DND-41 (cell line): Measurements from ENCODE around the gene KLHL17.

Experiments
- ATAC-seq: fragments of 200-7000 bp; cut with Tn5 transposase; 3 replicates; pipeline ENCODE4 v1.9.1; 2021; ENCODE audit warnings: low read depth; ENCODE audit not compliant: insufficient read depth
- DNase-seq: peaks from one replicate; pipeline ENCODE4 v3.0.0-alpha.2; 2020
- H2AFZ ChIP-seq: 2 replicates; pipeline ENCODE4 v1.6.0; 2012; ENCODE audit warnings: low read depth, low read length
- H3K27ac ChIP-seq: 2 replicates; pipeline ENCODE4 v1.5.1; 2012; ENCODE audit warnings: low read length, inconsistent platforms
- H3K27me3 ChIP-seq: fragments of 200-600 bp; sonication (generic); 2 replicates; pipeline ENCODE4 v1.6.0; 2012; ENCODE audit warnings: low read length, mild to moderate bottlenecking, inconsistent platforms; ENCODE audit not compliant: insufficient read depth, poor library complexity
- H3K36me3 ChIP-seq: 2 replicates; pipeline ENCODE4 v1.5.1; 2012; ENCODE audit warnings: low read length, inconsistent platforms; ENCODE audit not compliant: insufficient read depth
- H3K4me1 ChIP-seq: 2 replicates; pipeline ENCODE4 v1.5.1; 2012; ENCODE audit warnings: mild to moderate bottlenecking, low read length; ENCODE audit not compliant: insufficient read depth
- H3K4me2 ChIP-seq: 2 replicates; pipeline ENCODE4 v1.6.0; 2012; ENCODE audit warnings: mild to moderate bottlenecking, moderate library complexity, low read length, inconsistent platforms; ENCODE audit not compliant: insufficient read depth
- H3K4me3 ChIP-seq, 2 experiments: fragments of 200-600 bp in 1 of 2; shearing (Covaris generic) in 1 of 2; 2 replicates each; pipeline ENCODE4 v1.5.1; 2012 to 2016; ENCODE audit warnings: inconsistent platforms in 2 of 2, low read length in 2 of 2, mild to moderate bottlenecking in 2 of 2, low read depth in 1 of 2, moderate library complexity in 1 of 2
- H3K79me2 ChIP-seq: 2 replicates; pipeline ENCODE4 v1.6.0; 2012; ENCODE audit warnings: low read length, inconsistent platforms; ENCODE audit not compliant: insufficient read depth
- H3K9ac ChIP-seq: 2 replicates; pipeline ENCODE4 v1.6.0; 2012; ENCODE audit warnings: low read depth, mild to moderate bottlenecking, inconsistent platforms, low read length, moderate library complexity
- H3K9me3 ChIP-seq: 2 replicates; pipeline ENCODE4 v1.5.1; 2012; ENCODE audit warnings: low read length, moderate library complexity, mild to moderate bottlenecking, inconsistent platforms; ENCODE audit not compliant: insufficient read depth, severe bottlenecking
- H4K20me1 ChIP-seq: 2 replicates; pipeline ENCODE4 v1.6.0; 2012; ENCODE audit warnings: low read length; ENCODE audit not compliant: insufficient read depth
- CTCF ChIP-seq: IDR thresholded peaks from 2 replicates; pipeline ENCODE4 v1.5.1; 2012; ENCODE audit warnings: borderline replicate concordance, low read length, moderate library complexity, mild to moderate bottlenecking; ENCODE audit not compliant: poor library complexity, severe bottlenecking; ENCODE audit errors: extremely low read depth
- EZH2 ChIP-seq: IDR thresholded peaks from 3 replicates; pipeline ENCODE4 v1.6.1; 2012; ENCODE audit warnings: borderline replicate concordance, low read depth, mild to moderate bottlenecking, moderate library complexity, low read length, inconsistent platforms; ENCODE audit not compliant: severe bottlenecking

The KLHL17 gene

DNA sequence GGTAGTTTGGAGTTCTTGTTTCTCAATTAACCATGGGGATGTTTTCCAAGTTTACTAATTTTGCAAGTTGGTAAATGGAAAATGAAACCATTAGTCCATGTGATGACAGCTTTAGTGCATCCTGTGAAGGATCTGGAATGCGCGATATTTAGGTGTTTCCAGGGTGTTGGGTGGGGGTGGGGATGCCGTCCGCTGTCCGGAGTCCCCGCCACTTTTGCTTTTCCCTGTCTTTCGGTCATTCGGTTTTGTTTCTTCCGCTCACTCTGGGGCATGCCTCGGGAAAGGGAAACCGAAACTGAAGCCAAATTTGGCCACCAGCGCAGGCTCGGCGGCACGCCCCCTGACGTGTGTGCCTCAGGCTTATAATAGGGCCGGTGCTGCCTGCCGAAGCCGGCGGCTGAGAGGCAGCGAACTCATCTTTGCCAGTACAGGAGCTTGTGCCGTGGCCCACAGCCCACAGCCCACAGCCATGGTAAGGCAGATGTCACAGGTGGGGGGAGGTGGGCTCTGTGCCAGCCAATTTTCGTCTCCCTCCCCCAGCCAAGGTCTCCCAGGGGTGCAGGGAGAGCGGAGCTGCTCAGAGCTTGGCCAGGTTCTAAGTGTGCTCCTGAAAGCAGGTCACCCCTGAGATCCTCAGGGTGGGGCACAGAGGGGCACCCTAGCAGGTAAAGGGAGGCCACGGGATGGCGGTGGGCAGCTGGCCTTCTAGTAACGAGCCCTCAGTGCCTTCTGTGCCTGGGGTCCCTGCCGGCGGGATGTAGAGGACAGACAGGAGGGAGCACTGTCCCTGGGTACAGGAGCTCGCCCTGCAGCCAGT is 52.9 kb downstream of the KLHL17 start, which contains the start of gene ISG15:
ISG15 (plus strand) TSS at position 393 of the 817 bp plus-strand sequence; CDS start at position 470, 77 bp downstream.
- peak within 1 kb of the TSS; percentile 76 for H2AFZ ChIP-seq
- peak within 1 kb of the TSS; percentile 90 for H3K4me2 ChIP-seq
- H3K9me3 ChIP-seq: no peaks in the 10 kb centered on the region
- H3K79me2 ChIP-seq: peaks cover 14% of the 10 kb centered on the region
- peak within 1 kb of the TSS; percentile 55 to 81 for H3K4me3 ChIP-seq
- H3K36me3 ChIP-seq: no peaks in the 10 kb centered on the region
- H3K27me3 ChIP-seq: no peaks in the 10 kb centered on the region
- no peaks in the 10 kb centered on the region for H4K20me1 ChIP-seq
- peak within 1 kb of the TSS; percentile 92 for H3K27ac ChIP-seq
- H3K4me1 ChIP-seq: peaks cover 29% of the 10 kb centered on the region
- TF ChIP-seq EZH2: no peak
- no peak for TF ChIP-seq CTCF
- DNase-seq: peak; percentile 93
- peak within 1 kb of the TSS; percentile 71 for H3K9ac ChIP-seq
- ATAC-seq: peak; percentile 82

- H3K4me3 ChIP-seq: peak overlapping the region; percentile 55 to 81
These were observed 53.7 kb downstream of the KLHL17 start for GRCh38 chr1:1013922-1014648.

More at GRCh38 chr1:1013922-1014648, 53.7 kb downstream of the KLHL17 start:
- H3K79me2 ChIP-seq: peaks cover 14% of the 10 kb centered on the region
- DNase-seq (peak; percentile 86), ATAC-seq (peak; percentile 83)
- H3K9ac ChIP-seq: peak overlapping the region; percentile 71
- H2AFZ ChIP-seq: peak overlapping the region; percentile 76
- no peak for TF ChIP-seq EZH2
- TF ChIP-seq CTCF: no peak
- H3K9me3 ChIP-seq: no peaks in the 10 kb centered on the region
- H4K20me1 ChIP-seq: no peaks in the 10 kb centered on the region
- no peaks in the 10 kb centered on the region for H3K27me3 ChIP-seq
- peak overlapping the region; percentile 90 for H3K4me2 ChIP-seq
- peak overlapping the region; percentile 92 for H3K27ac ChIP-seq
- no peaks in the 10 kb centered on the region for H3K36me3 ChIP-seq
- peaks cover 32% of the 10 kb centered on the region for H3K4me1 ChIP-seq
